GM23338 (cell line): ENCODE measurements around the gene EVA1B. TPM values are rescaled to one million over a fixed set of nuclear protein-coding genes. Genes with fewer than 3 reads are reported as not detected.

Source experiments
- JUNB ChIP-seq: IDR thresholded peaks from one replicate; pipeline ENCODE4 v1.6.1; 2016; ENCODE audit warnings: antibody characterized with exemption; ENCODE audit not compliant: unreplicated experiment
- ZNF462 ChIP-seq: fragments of 250-450 bp; sonication (Bioruptor Pico); IDR thresholded peaks from 2 replicates; pipeline ENCODE4 v1.5.0; 2020; ENCODE audit warnings: mild to moderate bottlenecking, moderate library complexity
- polyA plus RNA-seq: library from polyadenylated mRNA; unstranded; fragments of >200 nt; fragmentation: Nextera tagmentation; extraction: Ambion mirVana; gene quantifications from 2 replicates; pipeline ENCODE4 v1.2.1, GENCODE V29; 2016
- total RNA-seq: library from RNA; depleted of rRNA; stranded (reverse); fragments of >200 nt; shearing (Covaris generic); gene quantifications from 2 replicates; pipeline ENCODE4 v1.2.3, GENCODE V29; 2014
- TF ChIP-seq, protein P1 (sequence below): IDR thresholded peaks from one replicate; pipeline ENCODE4 v1.6.1; 2018; ENCODE audit warnings: antibody characterized with exemption; ENCODE audit not compliant: unreplicated experiment

The EVA1B gene
- total and polyA plus RNA-seq, 2 experiments from 2014 or later, result 9.2 to 27.3 TPM

DNA sequence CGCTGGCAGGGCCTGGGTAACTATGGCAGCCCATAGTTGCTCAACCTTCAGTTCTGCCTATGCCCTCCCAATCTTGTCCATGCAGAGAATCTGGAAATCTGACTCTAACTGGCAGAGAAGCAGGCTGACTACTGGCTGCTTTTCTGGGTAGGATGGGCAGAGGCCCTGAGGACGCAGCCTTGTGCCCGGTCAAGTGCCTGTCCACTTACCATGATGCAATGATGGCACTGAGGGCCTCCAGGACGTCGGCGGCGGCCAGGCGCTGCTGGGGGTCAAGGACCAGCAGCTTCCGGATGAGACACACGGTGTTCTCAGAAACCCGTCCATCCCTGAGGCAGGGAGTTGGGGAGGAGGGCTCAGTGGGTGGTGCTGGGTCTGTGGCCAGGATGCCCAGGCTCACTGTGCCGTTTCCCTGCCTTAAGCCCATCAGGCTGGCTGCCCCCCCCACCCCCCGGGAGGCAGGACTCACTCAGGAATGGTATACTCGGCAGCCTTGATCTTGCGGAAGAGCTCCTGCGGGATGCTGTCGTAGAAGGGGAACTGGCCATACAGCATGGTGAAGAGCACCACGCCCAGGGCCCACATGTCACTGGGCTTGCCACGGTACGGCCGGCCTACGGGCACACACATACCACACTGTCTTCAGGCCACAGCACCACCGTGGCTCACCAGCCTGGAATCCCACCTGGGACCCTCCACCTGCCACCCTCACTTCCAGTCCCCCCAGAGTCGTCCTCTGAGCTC is 20.4 kb upstream of the EVA1B start (continued):
- TF ChIP-seq, protein P1, sequence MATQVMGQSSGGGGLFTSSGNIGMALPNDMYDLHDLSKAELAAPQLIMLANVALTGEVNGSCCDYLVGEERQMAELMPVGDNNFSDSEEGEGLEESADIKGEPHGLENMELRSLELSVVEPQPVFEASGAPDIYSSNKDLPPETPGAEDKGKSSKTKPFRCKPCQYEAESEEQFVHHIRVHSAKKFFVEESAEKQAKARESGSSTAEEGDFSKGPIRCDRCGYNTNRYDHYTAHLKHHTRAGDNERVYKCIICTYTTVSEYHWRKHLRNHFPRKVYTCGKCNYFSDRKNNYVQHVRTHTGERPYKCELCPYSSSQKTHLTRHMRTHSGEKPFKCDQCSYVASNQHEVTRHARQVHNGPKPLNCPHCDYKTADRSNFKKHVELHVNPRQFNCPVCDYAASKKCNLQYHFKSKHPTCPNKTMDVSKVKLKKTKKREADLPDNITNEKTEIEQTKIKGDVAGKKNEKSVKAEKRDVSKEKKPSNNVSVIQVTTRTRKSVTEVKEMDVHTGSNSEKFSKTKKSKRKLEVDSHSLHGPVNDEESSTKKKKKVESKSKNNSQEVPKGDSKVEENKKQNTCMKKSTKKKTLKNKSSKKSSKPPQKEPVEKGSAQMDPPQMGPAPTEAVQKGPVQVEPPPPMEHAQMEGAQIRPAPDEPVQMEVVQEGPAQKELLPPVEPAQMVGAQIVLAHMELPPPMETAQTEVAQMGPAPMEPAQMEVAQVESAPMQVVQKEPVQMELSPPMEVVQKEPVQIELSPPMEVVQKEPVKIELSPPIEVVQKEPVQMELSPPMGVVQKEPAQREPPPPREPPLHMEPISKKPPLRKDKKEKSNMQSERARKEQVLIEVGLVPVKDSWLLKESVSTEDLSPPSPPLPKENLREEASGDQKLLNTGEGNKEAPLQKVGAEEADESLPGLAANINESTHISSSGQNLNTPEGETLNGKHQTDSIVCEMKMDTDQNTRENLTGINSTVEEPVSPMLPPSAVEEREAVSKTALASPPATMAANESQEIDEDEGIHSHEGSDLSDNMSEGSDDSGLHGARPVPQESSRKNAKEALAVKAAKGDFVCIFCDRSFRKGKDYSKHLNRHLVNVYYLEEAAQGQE, result no peak
- TF ChIP-seq JUNB (no peak), ZNF462 (CRISPR knock-in tag) (no peak)
